ENCODE results near the gene ASB8.

The ASB8 gene

DNA sequence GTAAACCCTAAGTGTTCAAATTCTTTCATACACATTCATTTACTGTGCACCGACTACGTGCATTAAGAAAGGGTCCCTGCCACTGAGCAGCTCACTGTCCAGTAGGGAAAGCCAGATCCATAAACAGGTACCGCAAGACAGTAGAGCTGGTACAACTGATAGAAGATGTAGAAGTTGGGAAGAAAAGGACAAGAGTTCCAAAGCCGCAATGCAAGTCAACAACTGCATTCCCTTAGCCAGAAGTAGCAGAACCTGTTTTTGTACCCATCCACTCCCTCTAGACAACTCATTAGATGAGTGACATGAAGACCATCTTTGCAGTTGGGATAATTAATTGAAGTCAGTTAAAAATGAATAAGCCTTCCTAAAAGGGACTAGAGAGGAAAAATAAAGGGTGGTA lies 52.8 kb downstream of the ASB8 start:
- TF ChIP-seq TAF1 (IDR thresholded peaks at IDR 0.05; ENCODE audit: low read depth) (no peak), NFIC (IDR thresholded peaks at IDR 0.05) (no peak), RAD21 (IDR thresholded peaks at IDR 0.05; ENCODE audit: low read depth) (no peak), YY1 (IDR thresholded peaks at IDR 0.05; ENCODE audit: low read depth) (no peak), CEBPB (IDR thresholded peaks at IDR 0.05) (no peak), FOXM1 (IDR thresholded peaks at IDR 0.05; ENCODE audit: borderline replicate concordance, low read depth) (no peak)
- TF ChIP-seq, protein P1, sequence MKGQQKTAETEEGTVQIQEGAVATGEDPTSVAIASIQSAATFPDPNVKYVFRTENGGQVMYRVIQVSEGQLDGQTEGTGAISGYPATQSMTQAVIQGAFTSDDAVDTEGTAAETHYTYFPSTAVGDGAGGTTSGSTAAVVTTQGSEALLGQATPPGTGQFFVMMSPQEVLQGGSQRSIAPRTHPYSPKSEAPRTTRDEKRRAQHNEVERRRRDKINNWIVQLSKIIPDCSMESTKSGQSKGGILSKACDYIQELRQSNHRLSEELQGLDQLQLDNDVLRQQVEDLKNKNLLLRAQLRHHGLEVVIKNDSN (IDR thresholded peaks at IDR 0.05): no peak
- TF ChIP-seq, protein P2, sequence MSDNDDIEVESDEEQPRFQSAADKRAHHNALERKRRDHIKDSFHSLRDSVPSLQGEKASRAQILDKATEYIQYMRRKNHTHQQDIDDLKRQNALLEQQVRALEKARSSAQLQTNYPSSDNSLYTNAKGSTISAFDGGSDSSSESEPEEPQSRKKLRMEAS (IDR thresholded peaks at IDR 0.05): no peak
- TF ChIP-seq, protein P3, sequence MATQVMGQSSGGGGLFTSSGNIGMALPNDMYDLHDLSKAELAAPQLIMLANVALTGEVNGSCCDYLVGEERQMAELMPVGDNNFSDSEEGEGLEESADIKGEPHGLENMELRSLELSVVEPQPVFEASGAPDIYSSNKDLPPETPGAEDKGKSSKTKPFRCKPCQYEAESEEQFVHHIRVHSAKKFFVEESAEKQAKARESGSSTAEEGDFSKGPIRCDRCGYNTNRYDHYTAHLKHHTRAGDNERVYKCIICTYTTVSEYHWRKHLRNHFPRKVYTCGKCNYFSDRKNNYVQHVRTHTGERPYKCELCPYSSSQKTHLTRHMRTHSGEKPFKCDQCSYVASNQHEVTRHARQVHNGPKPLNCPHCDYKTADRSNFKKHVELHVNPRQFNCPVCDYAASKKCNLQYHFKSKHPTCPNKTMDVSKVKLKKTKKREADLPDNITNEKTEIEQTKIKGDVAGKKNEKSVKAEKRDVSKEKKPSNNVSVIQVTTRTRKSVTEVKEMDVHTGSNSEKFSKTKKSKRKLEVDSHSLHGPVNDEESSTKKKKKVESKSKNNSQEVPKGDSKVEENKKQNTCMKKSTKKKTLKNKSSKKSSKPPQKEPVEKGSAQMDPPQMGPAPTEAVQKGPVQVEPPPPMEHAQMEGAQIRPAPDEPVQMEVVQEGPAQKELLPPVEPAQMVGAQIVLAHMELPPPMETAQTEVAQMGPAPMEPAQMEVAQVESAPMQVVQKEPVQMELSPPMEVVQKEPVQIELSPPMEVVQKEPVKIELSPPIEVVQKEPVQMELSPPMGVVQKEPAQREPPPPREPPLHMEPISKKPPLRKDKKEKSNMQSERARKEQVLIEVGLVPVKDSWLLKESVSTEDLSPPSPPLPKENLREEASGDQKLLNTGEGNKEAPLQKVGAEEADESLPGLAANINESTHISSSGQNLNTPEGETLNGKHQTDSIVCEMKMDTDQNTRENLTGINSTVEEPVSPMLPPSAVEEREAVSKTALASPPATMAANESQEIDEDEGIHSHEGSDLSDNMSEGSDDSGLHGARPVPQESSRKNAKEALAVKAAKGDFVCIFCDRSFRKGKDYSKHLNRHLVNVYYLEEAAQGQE (IDR thresholded peaks at IDR 0.05; ENCODE audit: low read depth): no peak

Data from Ishikawa (cell line).